ENCODE results near the gene SEC61A1. TPM values are rescaled to one million over a fixed set of nuclear protein-coding genes. Genes with fewer than 3 reads are reported as not detected.

Gene SEC61A1
- total RNA-seq, 4 donors from 2014 or later: 72.2 to 109 (median 91.6) TPM

GRCh38 chr3:128113817-128114794 is 61.9 kb downstream of the SEC61A1 start:
- no peaks in the 10 kb centered on the region for H3K9me3 ChIP-seq
- H3K27ac ChIP-seq: no peak overlapping the region
- H3K4me3 ChIP-seq: no peak overlapping the region
- peaks cover 0 to 7% (median 5%) of the 10 kb centered on the region in 3 donors for H3K4me1 ChIP-seq
- no peak for TF ChIP-seq CTCF (IDR thresholded peaks at IDR 0.05)
- no peak for TF ChIP-seq POLR2A (IDR thresholded peaks at IDR 0.05)
- no peak for TF ChIP-seq POLR2AphosphoS5 (IDR thresholded peaks at IDR 0.05)
- no peak for TF ChIP-seq EP300 (IDR thresholded peaks at IDR 0.05)
- no peak for ATAC-seq
- 88 to 91% methylated on average over 7 to 8 of the region's 9 CpGs for WGBS, 2 donors (ENCODE audit: low coverage in 1 of 2)
- no peaks in the 10 kb centered on the region for H3K27me3 ChIP-seq
- peaks cover 0 to 73% of the 10 kb centered on the region in 2 donors for H3K36me3 ChIP-seq

Small RNA genes lying within 50 kb of the gene (small RNA-seq; reads per million reads assigned to genes)
- gene RNU2-37P: 0 to 0.38 (median 0.04) reads per million in 4 donors

Other genes starting within 250 kb of the SEC61A1 start
- gene MGLL, start 229.9 kb upstream of the SEC61A1 start, total RNA-seq: 100 to 1,000 TPM in 1 of 4 donors, 10 to 100 TPM in 3; 39.2 to 171 (median 55.8) TPM
- 10 to 100 TPM in 1 of 4 donors, 1 to 10 TPM in 3; 2.2 to 11.2 (median 5.8) TPM for gene KBTBD12, start 137.2 kb upstream of the SEC61A1 start, total RNA-seq
- 10 to 100 TPM; 19.4 to 27.8 (median 26.7) TPM for gene RUVBL1, start 71.4 kb downstream of the SEC61A1 start, total RNA-seq
- 10 to 100 TPM in 3 of 4 donors, 1 to 10 TPM in 1; 5.8 to 16.5 (median 11.4) TPM for gene EEFSEC, start 101.0 kb downstream of the SEC61A1 start, total RNA-seq

Measured in gastroesophageal sphincter (tissue), 4 donors.